Neural crest cell (in vitro differentiated cells): ENCODE measurements around the gene DYNLRB1. TPM values are rescaled to one million over a fixed set of nuclear protein-coding genes. Genes with fewer than 3 reads are reported as not detected.
"Not testable (repeated sequence)": the region's sequence is repeated elsewhere in the genome, so short reads cannot be mapped to it uniquely, and the experiment has no call there.

ENCODE experiments used
- DNase-seq: peaks from one replicate; pipeline ENCODE4 v3.0.0; 2021; ENCODE audit warnings: low read depth, mixed read lengths, low spot score
- H3K27ac Mint-ChIP-seq: one replicate; pipeline ENCODE4 v1.8.0; 2021; ENCODE audit warnings: mild to moderate bottlenecking, mixed read lengths; ENCODE audit not compliant: unreplicated experiment
- H3K27me3 Mint-ChIP-seq: 2 replicates; pipeline ENCODE4 v1.8.0; 2021; ENCODE audit warnings: low read depth, mild to moderate bottlenecking, mixed read lengths
- H3K36me3 Mint-ChIP-seq: 2 replicates; pipeline ENCODE4 v1.8.0; 2021; ENCODE audit warnings: low read depth, mild to moderate bottlenecking, mixed read lengths
- H3K4me1 Mint-ChIP-seq: 2 replicates; pipeline ENCODE4 v1.8.0; 2021; ENCODE audit warnings: mixed read lengths
- H3K4me3 Mint-ChIP-seq: one replicate; pipeline ENCODE4 v1.8.0; 2021; ENCODE audit warnings: mild to moderate bottlenecking, mixed read lengths
- H3K9me3 Mint-ChIP-seq: 2 replicates; pipeline ENCODE4 v1.8.0; 2021; ENCODE audit warnings: mixed read lengths
- total RNA-seq: library from RNA; stranded (reverse); gene quantifications from 2 replicates; pipeline ENCODE4 v1.2.1, GENCODE V29; 2021
- TF ChIP-seq, protein P1 (sequence below): fragments of 200-600 bp; sonication (generic); conservative IDR thresholded peaks from 2 replicates; pipeline ENCODE4 v1.5.0; 2021; ENCODE audit warnings: antibody characterized with exemption, mild to moderate bottlenecking

Gene DYNLRB1
- total RNA-seq, 1 donor from 2014 or later = 151 TPM

DNA sequence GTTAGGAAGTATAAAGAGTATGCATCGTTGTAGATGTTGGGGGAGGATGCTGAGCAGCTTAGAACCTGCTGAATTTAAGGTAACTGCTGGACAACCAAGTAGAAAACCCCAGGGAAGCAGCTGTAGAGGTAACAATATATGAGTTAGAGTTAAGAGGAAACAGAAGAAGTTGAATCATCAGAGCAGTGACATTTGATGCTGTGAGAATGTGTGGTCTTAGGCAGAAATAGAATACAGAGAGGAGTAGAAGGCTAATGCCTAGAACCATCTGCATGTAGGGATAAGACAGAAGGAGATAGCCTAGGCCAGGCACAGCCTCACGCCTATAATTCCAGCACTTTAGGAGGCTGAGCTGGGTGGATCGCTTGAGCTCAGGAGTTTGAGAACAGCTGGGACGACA, 22.6 kb upstream of the DYNLRB1 start:
- Mint-ChIP-seq H3K27ac (no peak overlapping the region), H3K4me3 (no peak overlapping the region), H3K36me3 (peaks cover 47% of the 10 kb centered on the region), H3K4me1 (no peaks in the 10 kb centered on the region), H3K27me3 (no peaks in the 10 kb centered on the region), H3K9me3 (peaks cover 14% of the 10 kb centered on the region)
- TF ChIP-seq, protein P1, sequence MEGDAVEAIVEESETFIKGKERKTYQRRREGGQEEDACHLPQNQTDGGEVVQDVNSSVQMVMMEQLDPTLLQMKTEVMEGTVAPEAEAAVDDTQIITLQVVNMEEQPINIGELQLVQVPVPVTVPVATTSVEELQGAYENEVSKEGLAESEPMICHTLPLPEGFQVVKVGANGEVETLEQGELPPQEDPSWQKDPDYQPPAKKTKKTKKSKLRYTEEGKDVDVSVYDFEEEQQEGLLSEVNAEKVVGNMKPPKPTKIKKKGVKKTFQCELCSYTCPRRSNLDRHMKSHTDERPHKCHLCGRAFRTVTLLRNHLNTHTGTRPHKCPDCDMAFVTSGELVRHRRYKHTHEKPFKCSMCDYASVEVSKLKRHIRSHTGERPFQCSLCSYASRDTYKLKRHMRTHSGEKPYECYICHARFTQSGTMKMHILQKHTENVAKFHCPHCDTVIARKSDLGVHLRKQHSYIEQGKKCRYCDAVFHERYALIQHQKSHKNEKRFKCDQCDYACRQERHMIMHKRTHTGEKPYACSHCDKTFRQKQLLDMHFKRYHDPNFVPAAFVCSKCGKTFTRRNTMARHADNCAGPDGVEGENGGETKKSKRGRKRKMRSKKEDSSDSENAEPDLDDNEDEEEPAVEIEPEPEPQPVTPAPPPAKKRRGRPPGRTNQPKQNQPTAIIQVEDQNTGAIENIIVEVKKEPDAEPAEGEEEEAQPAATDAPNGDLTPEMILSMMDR = no peak
- DNase-seq = no peak

DNA sequence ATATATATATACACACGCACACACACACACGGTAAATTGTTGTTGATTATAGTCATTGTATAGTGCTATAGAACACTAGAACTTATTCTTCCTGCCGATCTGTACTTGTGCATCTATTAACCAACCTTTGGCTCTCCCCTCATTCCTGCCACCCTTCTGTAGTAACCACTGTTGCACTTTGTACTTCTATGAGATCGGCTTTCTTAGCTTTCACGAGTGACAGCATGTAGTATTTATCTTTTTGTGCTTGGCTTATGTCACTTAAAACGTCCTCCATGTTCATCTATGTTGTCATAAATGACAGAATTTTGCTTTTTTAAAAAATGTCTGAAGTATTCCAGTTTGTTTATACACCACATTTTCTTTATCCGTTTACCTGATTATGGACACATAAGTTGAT, 20.9 kb upstream of the DYNLRB1 start:
- H3K27ac Mint-ChIP-seq = no peak overlapping the region
- H3K4me1 Mint-ChIP-seq = no peaks in the 10 kb centered on the region
- H3K9me3 Mint-ChIP-seq = peaks cover 22% of the 10 kb centered on the region
- H3K36me3 Mint-ChIP-seq = peaks cover 56% of the 10 kb centered on the region
- no peaks in the 10 kb centered on the region for H3K27me3 Mint-ChIP-seq
- no peak overlapping the region for H3K4me3 Mint-ChIP-seq
- TF ChIP-seq, protein P1 = no peak
- no peak for DNase-seq

DNA sequence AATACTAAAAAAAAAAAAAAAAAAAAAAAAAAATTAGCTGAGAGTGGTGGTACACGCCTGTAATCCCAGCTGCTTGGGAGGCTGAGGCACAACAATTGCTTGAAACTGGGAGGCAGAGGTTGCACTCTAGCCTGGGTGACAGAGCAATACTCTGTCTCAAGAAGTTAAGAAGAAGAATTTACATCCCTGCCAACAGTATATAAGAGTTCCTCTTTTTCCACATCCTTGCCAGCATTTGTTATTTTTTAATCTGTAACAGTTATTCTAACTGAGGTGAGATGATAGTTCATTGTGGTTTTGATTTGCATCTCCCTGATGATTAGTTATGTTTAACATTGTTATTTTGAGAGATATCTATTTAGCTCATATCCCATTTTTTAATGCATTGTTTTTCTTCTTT, 20.3 kb upstream of the DYNLRB1 start:
- TF ChIP-seq, protein P1 = no peak
- peaks cover 61% of the 10 kb centered on the region for H3K36me3 Mint-ChIP-seq
- H3K4me3 Mint-ChIP-seq = no peak overlapping the region
- no peaks in the 10 kb centered on the region for H3K27me3 Mint-ChIP-seq
- no peak for DNase-seq
- H3K27ac Mint-ChIP-seq = no peak overlapping the region
- no peaks in the 10 kb centered on the region for H3K4me1 Mint-ChIP-seq
- peaks cover 28% of the 10 kb centered on the region for H3K9me3 Mint-ChIP-seq

DNA sequence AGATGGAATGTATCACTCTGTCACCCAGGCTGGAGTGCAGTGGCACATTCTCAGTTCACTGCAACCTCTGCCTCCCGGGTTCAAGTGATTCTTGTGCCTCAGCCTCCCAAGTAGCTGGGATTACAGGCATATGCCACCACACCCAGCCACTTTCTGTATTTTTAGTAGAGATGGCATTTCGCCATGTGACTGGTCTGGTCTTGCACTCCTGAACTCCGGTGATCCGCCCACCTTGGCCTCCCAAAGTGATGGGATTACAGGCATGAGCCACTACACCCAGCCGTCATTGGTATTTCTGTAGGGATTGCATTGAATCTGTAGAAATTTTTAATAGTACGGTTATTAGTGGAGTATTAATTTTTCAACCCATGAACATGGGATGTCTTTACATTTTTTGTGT, 18.6 kb upstream of the DYNLRB1 start:
- not testable (repeated sequence) for H3K27me3 Mint-ChIP-seq, H3K4me3 Mint-ChIP-seq, H3K4me1 Mint-ChIP-seq, H3K27ac Mint-ChIP-seq, DNase-seq
- Mint-ChIP-seq H3K9me3 (peaks cover 29% of the 10 kb centered on the region), H3K36me3 (peaks cover 61% of the 10 kb centered on the region)

DNA sequence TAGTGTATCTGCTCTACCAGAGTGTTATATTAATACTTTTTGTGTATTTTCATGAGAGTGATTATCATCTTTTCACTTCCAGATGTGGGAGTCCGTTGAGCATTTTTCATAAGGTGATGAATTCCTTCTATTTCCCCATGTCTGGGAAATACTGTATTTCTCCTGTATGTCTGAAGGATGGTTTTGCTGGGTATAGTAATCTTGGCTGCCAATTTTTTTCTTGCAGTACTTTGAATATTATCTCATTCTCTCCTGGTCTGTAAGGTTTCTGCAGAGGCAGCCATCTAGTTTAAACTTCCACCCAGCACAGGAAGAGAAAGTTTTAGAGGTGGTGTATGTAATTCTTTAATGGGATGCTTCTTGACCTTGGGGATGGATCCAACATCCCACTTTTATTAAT, 15.4 kb upstream of the DYNLRB1 start:
- DNase-seq = no peak
- H3K27me3 Mint-ChIP-seq = no peaks in the 10 kb centered on the region
- peaks cover 45% of the 10 kb centered on the region for H3K36me3 Mint-ChIP-seq
- no peaks in the 10 kb centered on the region for H3K4me1 Mint-ChIP-seq
- no peak overlapping the region for H3K27ac Mint-ChIP-seq
- H3K9me3 Mint-ChIP-seq = peaks cover 29% of the 10 kb centered on the region
- TF ChIP-seq, protein P1 = no peak
- H3K4me3 Mint-ChIP-seq = no peak overlapping the region

DNA sequence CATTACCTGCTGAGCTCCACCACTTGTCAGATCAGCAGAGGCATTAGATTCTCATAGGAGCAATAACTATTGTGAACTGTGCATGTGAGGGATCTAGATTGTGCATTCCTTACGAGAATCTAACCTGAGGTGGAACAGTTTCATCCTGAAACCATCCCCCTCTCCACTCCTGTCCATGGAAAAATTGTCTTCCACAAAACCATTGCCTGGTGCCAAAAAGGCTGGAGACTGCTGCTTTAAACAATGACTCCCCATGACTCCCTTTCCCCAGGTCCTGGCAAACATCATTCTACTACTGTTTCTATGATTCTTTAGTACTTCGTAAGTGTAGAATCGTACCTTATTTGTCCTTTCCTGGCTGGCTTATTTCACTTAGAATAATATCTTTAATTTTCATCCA, 9.7 kb upstream of the DYNLRB1 start:
- Mint-ChIP-seq H3K9me3 (no peaks in the 10 kb centered on the region), H3K4me3 (no peak overlapping the region), H3K36me3 (peaks cover 6% of the 10 kb centered on the region), H3K27me3 (no peaks in the 10 kb centered on the region), H3K4me1 (no peaks in the 10 kb centered on the region), H3K27ac (no peak overlapping the region)
- no peak for DNase-seq
- TF ChIP-seq, protein P1 = no peak
